Duodenal mucosa (tissue), 2 donors: ENCODE data around the gene VSIR.
A peak's percentile ranks its signal among the peaks of the same experiment; 100 is the strongest.

Source experiments
- H3K27ac ChIP-seq: one replicate; pipeline ENCODE4 v1.7.0; 2013; ENCODE audit warnings: low read depth, low read length
- H3K27me3 ChIP-seq, 2 donors: one replicate each; pipeline ENCODE4 v1.7.0; 2013; ENCODE audit warnings: low read length in 2 of 2, control low read depth in 1 of 2; ENCODE audit not compliant: insufficient read depth in 2 of 2, control insufficient read depth in 1 of 2
- H3K36me3 ChIP-seq, 2 donors: one replicate each; pipeline ENCODE4 v1.7.0; 2013; ENCODE audit warnings: low read length in 2 of 2, control low read depth in 1 of 2; ENCODE audit not compliant: insufficient read depth in 2 of 2, control insufficient read depth in 1 of 2
- H3K4me1 ChIP-seq, 2 donors: one replicate each; pipeline ENCODE4 v1.7.0; 2013; ENCODE audit warnings: low read length in 2 of 2, control low read depth in 1 of 2; ENCODE audit not compliant: insufficient read depth in 2 of 2, control insufficient read depth in 1 of 2
- H3K4me3 ChIP-seq, 2 donors: one replicate each; pipeline ENCODE4 v1.7.0; 2013; ENCODE audit warnings: low read length in 2 of 2, low read depth in 1 of 2
- H3K9ac ChIP-seq, 2 donors: one replicate each; pipeline ENCODE4 v1.7.0; 2013; ENCODE audit warnings: low read length in 2 of 2, low read depth in 1 of 2
- H3K9me3 ChIP-seq, 2 donors: one replicate each; pipeline ENCODE4 v1.7.0; 2013; ENCODE audit warnings: low read length in 2 of 2, control low read depth in 1 of 2; ENCODE audit not compliant: control insufficient read depth in 1 of 2

Gene VSIR

GRCh38 chr10:71714031-71714410 lies 59.3 kb downstream of the VSIR start:
- H3K9ac ChIP-seq: peak overlapping the region; percentile 21
- H3K9me3 ChIP-seq: no peaks in the 10 kb centered on the region
- peak overlapping the region; percentile 59 for H3K27ac ChIP-seq
- no peaks in the 10 kb centered on the region for H3K36me3 ChIP-seq
- no peaks in the 10 kb centered on the region for H3K27me3 ChIP-seq
- peaks cover 32 to 36% of the 10 kb centered on the region in 2 donors for H3K4me1 ChIP-seq
- peak overlapping the region in 1 of 2 donors; percentile 27 for H3K4me3 ChIP-seq

DNA sequence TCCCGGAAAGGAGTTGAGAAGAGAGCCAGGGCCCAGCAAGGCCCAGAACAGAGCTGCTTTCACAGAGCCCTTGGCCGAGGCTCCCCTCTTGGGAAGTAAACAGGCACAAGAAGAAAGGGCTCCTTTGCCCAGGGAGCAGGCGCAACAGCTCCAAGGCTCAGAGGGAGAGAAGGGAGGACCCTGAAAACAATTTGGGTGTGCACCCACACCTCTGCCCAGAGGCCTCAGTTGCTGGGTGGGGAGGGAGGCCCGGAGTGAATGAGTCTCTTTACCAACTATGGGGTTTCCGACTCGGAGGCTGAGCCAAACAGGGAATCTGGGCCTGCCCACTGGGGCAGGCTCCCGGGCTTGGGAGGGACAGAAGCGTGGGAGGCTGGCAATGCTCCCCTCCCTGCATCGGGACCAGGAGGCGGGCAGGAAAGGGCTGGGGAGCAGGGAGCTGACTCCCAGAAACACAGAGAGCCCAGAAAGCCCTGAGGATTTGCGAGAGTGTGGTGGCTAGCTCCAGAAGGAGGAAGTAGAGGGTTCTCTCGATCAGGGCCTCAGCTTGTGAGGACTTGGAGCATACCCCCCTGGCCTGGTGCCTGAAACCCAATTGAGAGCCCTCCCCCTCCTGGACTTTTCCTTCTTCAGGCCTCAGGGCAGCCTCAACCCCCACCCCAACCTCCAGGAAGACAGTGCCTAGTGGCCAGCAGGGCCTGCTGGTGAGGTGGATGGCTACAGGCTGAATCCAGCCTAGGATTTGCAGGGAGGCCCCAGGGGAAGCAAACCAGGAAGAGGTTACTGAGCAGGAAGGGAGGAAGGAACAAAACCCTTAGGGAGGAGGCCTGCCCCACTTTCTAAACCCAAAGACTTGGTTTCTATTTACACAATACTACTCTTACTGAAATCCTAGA lies 59.9 kb downstream of the VSIR start:
- Histone ChIP-seq H3K27me3 (no peaks in the 10 kb centered on the region), H3K27ac (peak overlapping the region; percentile 59), H3K36me3 (no peaks in the 10 kb centered on the region), H3K4me1 (peaks cover 38 to 42% of the 10 kb centered on the region in 2 donors), H3K9me3 (no peaks in the 10 kb centered on the region), H3K4me3 (no peak overlapping the region), H3K9ac (peak overlapping the region; percentile 21)

DNA sequence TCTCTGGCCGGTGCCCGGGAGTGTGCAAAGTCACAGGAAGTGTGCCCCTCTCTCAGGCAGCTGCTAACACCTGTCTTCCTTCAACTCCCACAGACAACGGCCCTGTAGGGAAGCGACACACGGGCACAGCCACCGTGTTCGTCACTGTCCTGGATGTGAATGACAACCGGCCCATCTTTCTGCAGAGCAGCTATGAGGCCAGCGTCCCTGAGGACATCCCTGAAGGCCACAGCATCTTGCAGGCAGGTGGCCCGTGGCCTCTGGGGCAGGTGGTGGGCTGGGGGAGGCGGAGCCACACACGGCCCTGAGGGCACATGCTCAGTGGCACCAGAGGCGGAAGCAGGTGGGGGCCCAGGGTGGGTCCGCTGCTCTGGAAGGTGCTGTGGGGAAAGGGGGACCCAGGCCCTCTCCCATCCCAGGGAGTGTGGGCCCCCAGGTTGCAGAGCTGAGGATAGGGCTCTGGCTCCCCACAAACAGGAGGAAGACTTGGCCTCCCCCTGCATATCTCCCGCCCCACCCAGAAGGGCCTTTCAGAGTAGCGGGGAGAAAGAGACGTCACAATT lies 60.7 kb downstream of the VSIR start:
- H3K4me3 ChIP-seq: no peak overlapping the region
- peak overlapping the region; percentile 21 for H3K9ac ChIP-seq
- no peaks in the 10 kb centered on the region for H3K9me3 ChIP-seq
- peaks cover 43 to 49% of the 10 kb centered on the region in 2 donors for H3K4me1 ChIP-seq
- H3K36me3 ChIP-seq: no peaks in the 10 kb centered on the region
- H3K27ac ChIP-seq: no peak overlapping the region
- H3K27me3 ChIP-seq: no peaks in the 10 kb centered on the region

DNA sequence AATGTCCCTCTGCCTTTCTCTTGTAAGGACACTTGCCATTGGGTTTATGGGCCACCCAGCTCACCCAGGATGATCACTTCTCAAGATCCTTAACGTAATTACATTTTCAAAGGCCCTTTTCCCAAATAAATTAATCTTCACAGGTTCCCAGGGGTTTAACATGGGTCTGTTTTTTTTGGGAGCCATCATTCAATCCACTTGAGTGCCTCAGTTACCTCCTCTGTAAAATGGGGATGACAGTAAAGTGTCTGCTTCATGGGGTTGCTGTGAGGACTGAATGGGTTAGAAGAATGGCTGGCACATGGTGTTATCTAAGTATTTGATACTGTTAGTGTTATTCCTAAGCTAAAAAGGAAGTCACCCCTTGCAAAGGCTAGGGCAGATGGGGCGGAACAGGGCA lies 61.1 kb downstream of the VSIR start:
- Histone ChIP-seq H3K9ac (no peak overlapping the region), H3K9me3 (no peaks in the 10 kb centered on the region), H3K27ac (no peak overlapping the region), H3K27me3 (no peaks in the 10 kb centered on the region), H3K36me3 (no peaks in the 10 kb centered on the region), H3K4me1 (peaks cover 43 to 50% of the 10 kb centered on the region in 2 donors), H3K4me3 (no peak overlapping the region)

DNA sequence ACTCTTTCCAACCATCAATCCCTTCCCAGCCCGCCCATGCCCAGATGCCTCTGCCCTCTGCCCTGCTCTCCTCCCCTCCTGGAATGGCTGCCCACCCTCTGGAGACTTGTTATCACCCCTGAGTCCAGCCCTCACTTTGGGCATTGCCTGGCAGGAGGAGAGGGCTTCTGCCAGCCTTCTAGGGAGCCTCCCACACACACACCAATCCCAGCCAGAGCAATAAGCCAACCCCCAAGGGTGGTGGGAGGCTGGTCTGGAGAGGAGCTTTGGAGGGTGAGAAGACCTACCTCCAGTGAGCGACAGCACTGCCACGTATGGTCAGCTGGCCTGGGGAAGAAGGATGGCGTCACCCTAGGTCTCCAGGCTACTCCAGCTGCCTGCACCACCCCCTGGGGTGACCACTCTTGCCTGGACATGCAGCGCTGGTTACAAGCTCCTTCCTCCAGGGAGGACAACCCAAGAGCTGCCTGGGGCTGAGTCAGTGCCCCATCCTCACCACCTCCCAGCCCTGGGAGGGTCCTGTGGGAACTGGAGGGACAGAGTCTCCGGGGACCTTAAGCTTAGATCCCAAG lies 62.2 kb downstream of the VSIR start:
- no peaks in the 10 kb centered on the region for H3K9me3 ChIP-seq
- H3K36me3 ChIP-seq: no peaks in the 10 kb centered on the region
- no peak overlapping the region for H3K4me3 ChIP-seq
- no peaks in the 10 kb centered on the region for H3K27me3 ChIP-seq
- no peak overlapping the region for H3K27ac ChIP-seq
- no peak overlapping the region for H3K9ac ChIP-seq
- peaks cover 43 to 50% of the 10 kb centered on the region in 2 donors for H3K4me1 ChIP-seq

DNA sequence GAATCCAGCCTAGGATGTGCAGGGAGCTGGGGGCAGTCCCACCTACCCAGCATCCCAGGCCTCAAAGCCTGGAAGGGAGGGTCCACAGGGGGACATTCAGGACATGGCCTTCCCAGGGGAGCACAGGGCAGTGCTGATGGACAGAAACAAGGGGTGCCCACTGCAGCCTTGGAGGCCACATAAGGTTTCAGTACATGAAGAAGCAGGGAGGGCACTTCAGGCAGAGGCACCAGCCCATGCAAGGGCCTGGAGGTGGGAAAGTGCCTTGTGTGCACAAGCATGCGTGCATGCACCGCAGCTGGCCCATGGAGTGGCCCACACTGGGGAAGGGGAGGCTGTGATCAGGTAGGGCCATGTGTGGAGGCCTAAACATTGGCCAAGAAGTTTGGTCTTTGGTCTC lies 62.8 kb downstream of the VSIR start:
- H3K4me3 ChIP-seq: no peak overlapping the region
- no peaks in the 10 kb centered on the region for H3K36me3 ChIP-seq
- H3K9ac ChIP-seq: no peak overlapping the region
- H3K9me3 ChIP-seq: no peaks in the 10 kb centered on the region
- no peaks in the 10 kb centered on the region for H3K27me3 ChIP-seq
- peaks cover 43 to 47% of the 10 kb centered on the region in 2 donors for H3K4me1 ChIP-seq
- no peak overlapping the region for H3K27ac ChIP-seq

- Histone ChIP-seq H3K4me3 (peak overlapping the region; percentile 42 to 46), H3K27me3 (no peaks in the 10 kb centered on the region), H3K9me3 (no peaks in the 10 kb centered on the region), H3K36me3 (no peaks in the 10 kb centered on the region), H3K27ac (no peak overlapping the region), H3K9ac (peak overlapping the region in 1 of 2 donors; percentile 61), H3K4me1 (peaks cover 32 to 34% of the 10 kb centered on the region in 2 donors)
Measured at GRCh38 chr10:71708897-71709882, 64.1 kb downstream of the VSIR start.

DNA sequence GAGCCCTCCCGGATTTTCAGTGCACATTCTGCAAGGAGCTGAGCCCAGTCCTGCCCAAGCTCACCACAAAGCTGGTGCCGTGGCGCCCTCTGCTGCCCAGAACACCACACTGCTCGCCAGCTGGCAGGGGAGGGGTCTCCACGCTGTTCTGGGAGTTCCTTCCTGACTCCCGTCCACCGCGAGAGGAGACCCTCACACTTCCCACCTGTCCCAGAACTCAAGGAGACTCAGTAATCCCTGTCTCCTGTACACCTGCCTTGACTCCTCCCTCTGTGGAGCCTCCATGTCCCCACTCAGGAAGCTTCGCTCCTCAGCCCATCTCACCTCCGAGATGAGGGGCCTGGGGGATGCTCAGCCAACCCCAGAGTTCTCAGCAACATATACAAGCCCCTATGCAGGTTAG lies 65.0 kb downstream of the VSIR start:
- no peaks in the 10 kb centered on the region for H3K27me3 ChIP-seq
- no peaks in the 10 kb centered on the region for H3K9me3 ChIP-seq
- no peaks in the 10 kb centered on the region for H3K36me3 ChIP-seq
- peak overlapping the region in 1 of 2 donors; percentile 61 for H3K9ac ChIP-seq
- H3K27ac ChIP-seq: no peak overlapping the region
- H3K4me1 ChIP-seq: peaks cover 23 to 25% of the 10 kb centered on the region in 2 donors
- peak overlapping the region; percentile 42 to 46 for H3K4me3 ChIP-seq

DNA sequence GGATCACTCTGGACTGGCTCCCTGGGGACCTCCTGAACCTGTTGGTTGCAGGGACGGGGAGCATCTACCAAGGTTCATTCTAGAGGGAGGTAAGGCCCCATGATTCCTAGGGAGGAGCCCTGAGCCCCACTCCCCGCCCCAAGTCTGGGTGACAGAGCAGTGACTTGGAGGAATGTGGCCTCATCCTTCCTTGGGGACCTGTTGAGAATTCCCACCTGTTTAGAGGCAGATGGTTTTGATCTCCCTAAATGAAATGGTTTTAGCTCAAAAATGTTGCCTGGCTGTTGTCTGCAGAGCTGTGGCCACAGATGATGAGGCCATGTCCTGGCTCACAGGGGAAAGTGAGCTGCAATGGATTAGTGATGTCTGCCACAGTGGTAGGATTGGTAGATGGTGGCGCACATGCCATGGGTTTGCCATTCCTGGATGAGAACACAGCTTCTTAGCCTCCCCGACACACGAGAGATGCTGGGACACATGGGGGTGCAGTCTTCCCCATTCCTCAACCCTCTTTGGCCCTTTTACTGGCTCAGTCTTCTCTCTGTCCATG lies 66.0 kb downstream of the VSIR start:
- H3K9ac ChIP-seq: no peak overlapping the region
- no peak overlapping the region for H3K27ac ChIP-seq
- H3K4me3 ChIP-seq: no peak overlapping the region
- H3K9me3 ChIP-seq: no peaks in the 10 kb centered on the region
- peaks cover 17% of the 10 kb centered on the region in 2 donors for H3K4me1 ChIP-seq
- no peaks in the 10 kb centered on the region for H3K36me3 ChIP-seq
- H3K27me3 ChIP-seq: no peaks in the 10 kb centered on the region
